HepG2 (cell line): ENCODE data around the gene CFAP46. TPM values are rescaled to one million over a fixed set of nuclear protein-coding genes. Genes with fewer than 3 reads are reported as not detected.

ENCODE experiments used
- ATAC-seq: fragments of 200-7000 bp; cut with Tn5 transposase; 3 replicates; pipeline ENCODE4 v1.9.1; 2020; ENCODE audit warnings: mild to moderate bottlenecking, moderate library complexity
- BruUV-seq: library from RNA; stranded (reverse); fragments of 400-500 nt; replicated peaks from 2 replicates; lab custom pipeline; 2021; lab: Mats Ljungman, UMichigan
- CTCF ChIA-PET: fragments of 300-600 bp; formaldehyde crosslinking; extraction: SDS; loops from one replicate; lab custom pipeline; 2021; ENCODE audit warnings: low total read pairs, inconsistent platforms, low intra/inter-chr PET ratio; lab: Yijun Ruan, JAX
- POLR2A ChIA-PET: fragments of 350-600 bp; sonication (Branson Sonifier 250); formaldehyde crosslinking; loops from one replicate; lab custom pipeline; 2020; ENCODE audit warnings: antibody characterized with exemption, inconsistent platforms; lab: Yijun Ruan, JAX
- DNase-seq: peaks from one replicate; pipeline ENCODE4 v3.0.0-alpha.2; 2015; ENCODE audit warnings: low spot score
- FAIRE-seq: peaks from 3 replicates; lab custom pipeline; 2011; peaks lifted over from hg19 to GRCh38; lab: Jason Lieb, UNC
- H2AFZ ChIP-seq: one replicate; pipeline ENCODE4 v1.6.1; 2011; ENCODE audit warnings: low read length, inconsistent platforms
- H3K27ac ChIP-seq: fragments of 300-600 bp; 3 replicates; pipeline ENCODE4 v1.8.0; 2011; ENCODE audit warnings: mixed run types, mild to moderate bottlenecking, mixed read lengths, low read length, inconsistent platforms; ENCODE audit not compliant: insufficient read depth; ENCODE audit errors: extremely low read length
- H3K27me3 ChIP-seq, 2 experiments: fragments of 200-600 bp in 1 of 2; 2 replicates in 1 of 2; 3 replicates in 1 of 2; pipeline versions ENCODE4 v1.6.0 to v1.8.0; 2011; ENCODE audit warnings: low read length in 2 of 2, mild to moderate bottlenecking in 2 of 2, moderate library complexity in 2 of 2, inconsistent platforms in 1 of 2; ENCODE audit not compliant: insufficient read depth in 2 of 2, control insufficient read depth in 1 of 2
- H3K36me3 ChIP-seq, 2 experiments: fragments of 200-600 bp in 1 of 2; replicated peaks in 1 of 2; 2 replicates in 1 of 2; 3 replicates in 1 of 2; pipeline versions ENCODE4 v1.5.1 to v1.8.0; 2011; ENCODE audit warnings: low read length in 2 of 2, inconsistent platforms in 1 of 2; ENCODE audit not compliant: insufficient read depth in 2 of 2, control insufficient read depth in 1 of 2
- H3K4me1 ChIP-seq: 2 replicates; pipeline ENCODE4 v1.5.1; 2012; ENCODE audit warnings: low read length, inconsistent platforms; ENCODE audit not compliant: insufficient read depth
- H3K4me2 ChIP-seq: 2 replicates; pipeline ENCODE4 v1.6.0; 2011; ENCODE audit warnings: low read depth, low read length, inconsistent platforms
- H3K4me3 ChIP-seq, 3 experiments: fragments of 200-600 bp in 1 of 3; sonication (generic), shearing (Covaris generic) in 1 of 3; replicated peaks in 1 of 3; 2 replicates each; pipeline ENCODE4 v1.5.1; 2011 to 2016; ENCODE audit warnings: low read length in 3 of 3, inconsistent platforms in 2 of 3, low read depth in 2 of 3, mild to moderate bottlenecking in 2 of 3, control low read depth in 1 of 3, mixed read lengths in 1 of 3; ENCODE audit not compliant: insufficient read depth in 1 of 3
- H3K79me2 ChIP-seq: one replicate; pipeline ENCODE4 v1.6.1; 2011; ENCODE audit warnings: low read length, inconsistent platforms; ENCODE audit not compliant: insufficient read depth
- H3K9ac ChIP-seq: 2 replicates; pipeline ENCODE4 v1.6.0; 2011; ENCODE audit warnings: mild to moderate bottlenecking, low read depth, low read length, inconsistent platforms; ENCODE audit not compliant: insufficient read depth
- H3K9me3 ChIP-seq: 2 replicates; pipeline ENCODE4 v1.5.1; 2012; ENCODE audit warnings: mild to moderate bottlenecking, low read length
- H4K20me1 ChIP-seq: 2 replicates; pipeline ENCODE4 v1.6.0; 2011; ENCODE audit warnings: inconsistent platforms, mild to moderate bottlenecking, low read length, moderate library complexity; ENCODE audit not compliant: insufficient read depth
- HNF4A ChIP-seq: sonication (generic); formaldehyde crosslinking; IDR thresholded peaks from 2 replicates; pipeline ENCODE4 v1.4.0; 2020; ENCODE audit warnings: missing genetic modification reagents
- HNF4G ChIP-seq, 2 experiments: sonication (generic) in 1 of 2; formaldehyde crosslinking in 1 of 2; IDR thresholded peaks; 2 replicates each; pipeline versions ENCODE4 v1.4.0 to v1.6.1; 2011 to 2020; ENCODE audit warnings: borderline replicate concordance in 2 of 2, low read depth in 2 of 2, mild to moderate bottlenecking in 2 of 2, low read length in 1 of 2, missing genetic modification reagents in 1 of 2, moderate library complexity in 1 of 2
- NFKBIZ ChIP-seq: IDR thresholded peaks from 2 replicates; pipeline ENCODE4 v1.6.1; 2018; ENCODE audit warnings: missing genetic modification reagents, missing compliant biosample characterization
- SNAI1 ChIP-seq: sonication (generic); formaldehyde crosslinking; IDR thresholded peaks from 2 replicates; pipeline ENCODE4 v1.5.0; 2020; ENCODE audit warnings: mild to moderate bottlenecking, missing genetic modification reagents, borderline replicate concordance
- ZNF329 ChIP-seq: sonication (generic); formaldehyde crosslinking; IDR thresholded peaks from 2 replicates; pipeline ENCODE4 v1.9.0; 2021; ENCODE audit warnings: low read depth, mild to moderate bottlenecking, missing genetic modification reagents
- ZNF550 ChIP-seq: sonication (generic); formaldehyde crosslinking; IDR thresholded peaks from 2 replicates; pipeline ENCODE4 v1.4.0; 2020; ENCODE audit warnings: mild to moderate bottlenecking, missing genetic modification reagents, borderline replicate concordance
- ZNF556 ChIP-seq: sonication (generic); formaldehyde crosslinking; IDR thresholded peaks from 2 replicates; pipeline ENCODE4 v1.4.0; 2020; ENCODE audit warnings: mild to moderate bottlenecking, missing genetic modification reagents, borderline replicate concordance
- WGBS: methylation state at CpG from one replicate; pipeline ENCODE4 v1.1.6; 2017; ENCODE audit warnings: low lambda C conversion rate; 5-methylcytosine and 5-hydroxymethylcytosine counted together
- in situ Hi-C: cut with HindIII; loops from 2 replicates; pipeline ENCODE4 v1.10.0; 2017; ENCODE audit warnings: low pct_unique_long_range_greater_than_20kb; ENCODE audit not compliant: extremely low pct_ligation_motif_present
- intact Hi-C: fragments of 100-400 bp; cut with micrococcal nuclease; formaldehyde crosslinking; loops from one replicate; pipeline ENCODE4 v1.10.0; 2022; ENCODE audit not compliant: unreplicated experiment
- polyA plus RNA-seq, 8 experiments: library from polyadenylated mRNA; depleted of rRNA in 3 of 8; stranded (reverse) in 7 of 8; unstranded in 1 of 8; fragments of >200 nt; fragmentation: Illumina TruSeq in 4 of 8; extraction: Trizol in 4 of 8; gene quantifications; 2 replicates each; pipeline versions ENCODE4 v1.2.1 to v1.2.3, GENCODE V29; 2011 to 2016; ENCODE audit warnings: low read depth in 4 of 8, missing spikeins in 1 of 8, mixed read lengths in 1 of 8; ENCODE audit not compliant: insufficient read depth in 1 of 8
- total RNA-seq, 5 experiments: library from RNA; depleted of rRNA; stranded (reverse); fragments of >200 nt; fragmentation: Illumina TruSeq; extraction: Trizol; gene quantifications; 2 replicates each; pipeline ENCODE4 v1.2.3, GENCODE V29; 2016; ENCODE audit warnings: low read depth in 1 of 5

Gene CFAP46
- total and polyA plus RNA-seq, 2 of the 13 experiments (the other 11 are each of a cell fraction or from before 2014, with no cell fraction given), result 0.24 to 0.84 TPM

GRCh38 chr10:132867801-132868644 is 74.3 kb downstream of the CFAP46 start:
- Histone ChIP-seq H3K27me3 (peaks cover 4 to 23% of the 10 kb centered on the region in 2 experiments; a peak in 3 of 5 replicates), H2AFZ (no peak overlapping the region), H3K27ac (no peak overlapping the region), H3K9me3 (no peaks in the 10 kb centered on the region), H3K79me2 (no peaks in the 10 kb centered on the region), H3K9ac (no peak overlapping the region), H3K4me2 (no peak overlapping the region), H3K4me1 (peaks cover 4% of the 10 kb centered on the region), H3K4me3 (no peak overlapping the region), H3K36me3 (no peaks in the 10 kb centered on the region), H4K20me1 (no peaks in the 10 kb centered on the region)
- ChIA-PET POLR2A (no interaction called here), CTCF (no interaction called here)
- in situ Hi-C loops, result no loop called here
- FAIRE-seq (no peak), DNase-seq (no peak), ATAC-seq (peak; percentile 66)
- TF ChIP-seq HNF4A (peak; percentile 46), ZNF329 (no peak), ZNF550 (CRISPR knock-in tag) (no peak), ZNF556 (no peak), NFKBIZ (CRISPR knock-in tag) (no peak), SNAI1 (CRISPR knock-in tag) (no peak), HNF4G (IDR thresholded peaks at IDR 0.05; ENCODE audit: borderline replicate concordance, low read depth, low read length) (0 out of 2 replicates have a peak, but pooled peaks have one; percentile 18), HNF4G (CRISPR knock-in tag; IDR thresholded peaks at IDR 0.05; ENCODE audit: borderline replicate concordance, low read depth) (no peak)
- intact Hi-C loops, result no loop called here
- 58% methylated on average over 40 of the region's 41 CpGs for WGBS
- BruUV-seq, result no TSS peak
